ENCODE measurements around the gene SYT8. TPM values are rescaled to one million over a fixed set of nuclear protein-coding genes. Genes with fewer than 3 reads are reported as not detected.
"Not testable (repeated sequence)": the region's sequence is repeated elsewhere in the genome, so short reads cannot be mapped to it uniquely, and the experiment has no call there.

SYT8 gene
- total RNA-seq, 1 experiment from 2014 or later = not detected

GRCh38 chr11:1880746-1881441, 46.1 kb downstream of the SYT8 start:
- no peak overlapping the region for H3K4me3 ChIP-seq (ENCODE audit: insufficient read depth, low read depth, low read length)
- DNase-seq = peak; percentile 54
- H3K27me3 ChIP-seq (ENCODE audit: control insufficient read depth, insufficient read depth, low read length) = no peaks in the 10 kb centered on the region
- no peaks in the 10 kb centered on the region for H3K36me3 ChIP-seq (replicated peaks; ENCODE audit: control insufficient read depth, insufficient read depth, low read length)

GRCh38 chr11:1881442-1882264, 46.9 kb downstream of the SYT8 start:
- no peak overlapping the region for H3K4me3 ChIP-seq (ENCODE audit: insufficient read depth, low read depth, low read length)
- DNase-seq = peak; percentile 71
- H3K36me3 ChIP-seq (replicated peaks; ENCODE audit: control insufficient read depth, insufficient read depth, low read length) = no peaks in the 10 kb centered on the region
- no peaks in the 10 kb centered on the region for H3K27me3 ChIP-seq (ENCODE audit: control insufficient read depth, insufficient read depth, low read length)

GRCh38 chr11:1882265-1883238, 47.8 kb downstream of the SYT8 start:
- peak; percentile 99 for DNase-seq
- Histone ChIP-seq H3K36me3 (replicated peaks; ENCODE audit: control insufficient read depth, insufficient read depth, low read length) (no peaks in the 10 kb centered on the region), H3K4me3 (ENCODE audit: insufficient read depth, low read depth, low read length) (no peak overlapping the region), H3K27me3 (ENCODE audit: control insufficient read depth, insufficient read depth, low read length) (no peaks in the 10 kb centered on the region)

DNA sequence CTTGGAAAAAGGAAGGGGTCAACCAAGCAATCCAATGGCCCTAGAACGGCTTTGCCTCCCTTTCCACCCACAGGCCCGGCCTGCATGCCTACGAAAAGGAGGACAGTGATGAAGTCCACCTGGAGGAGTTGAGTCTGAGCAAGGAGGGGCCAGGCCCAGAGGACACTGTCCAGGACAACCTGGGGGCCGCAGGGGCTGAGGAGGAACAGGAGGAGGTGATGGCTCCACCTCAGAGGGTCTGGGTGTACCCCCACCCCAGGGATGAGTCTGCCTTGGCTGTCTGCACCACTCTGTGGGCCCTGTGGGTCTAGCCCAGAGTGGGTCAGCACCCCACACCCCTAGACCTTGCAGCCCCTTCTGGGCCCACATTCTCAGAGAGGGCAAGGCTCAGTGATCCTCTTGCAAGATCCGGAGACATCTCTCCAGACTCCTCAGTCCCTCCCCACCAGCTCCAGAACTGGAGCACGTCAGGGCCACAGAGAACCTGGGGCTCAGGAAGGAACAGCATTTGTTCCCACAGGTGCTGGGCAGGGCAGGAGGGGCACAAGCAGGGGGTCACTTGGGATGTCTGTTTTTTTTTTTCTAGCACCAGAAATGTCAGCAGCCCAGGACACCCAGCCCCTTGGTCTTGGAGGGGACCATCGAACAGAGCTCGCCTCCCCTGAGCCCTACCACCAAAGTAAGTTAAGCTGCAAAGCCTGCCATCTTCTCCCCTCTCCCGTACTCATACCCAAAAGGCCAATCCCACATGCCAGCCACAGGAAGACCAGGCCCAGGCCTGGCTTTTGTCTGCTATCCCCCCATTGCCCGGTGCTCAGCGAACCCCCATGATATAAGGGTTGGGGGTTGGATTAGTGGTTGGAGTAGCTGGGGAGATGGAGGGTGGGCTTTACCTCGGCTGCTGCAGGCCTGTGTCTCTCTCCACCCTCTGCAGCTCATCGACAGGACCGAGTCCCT, 48.8 kb downstream of the SYT8 start:
- Histone ChIP-seq H3K36me3 (replicated peaks; ENCODE audit: control insufficient read depth, insufficient read depth, low read length) (no peaks in the 10 kb centered on the region), H3K4me3 (ENCODE audit: insufficient read depth, low read depth, low read length) (no peak overlapping the region), H3K27me3 (ENCODE audit: control insufficient read depth, insufficient read depth, low read length) (no peaks in the 10 kb centered on the region)
- no peak for DNase-seq

DNA sequence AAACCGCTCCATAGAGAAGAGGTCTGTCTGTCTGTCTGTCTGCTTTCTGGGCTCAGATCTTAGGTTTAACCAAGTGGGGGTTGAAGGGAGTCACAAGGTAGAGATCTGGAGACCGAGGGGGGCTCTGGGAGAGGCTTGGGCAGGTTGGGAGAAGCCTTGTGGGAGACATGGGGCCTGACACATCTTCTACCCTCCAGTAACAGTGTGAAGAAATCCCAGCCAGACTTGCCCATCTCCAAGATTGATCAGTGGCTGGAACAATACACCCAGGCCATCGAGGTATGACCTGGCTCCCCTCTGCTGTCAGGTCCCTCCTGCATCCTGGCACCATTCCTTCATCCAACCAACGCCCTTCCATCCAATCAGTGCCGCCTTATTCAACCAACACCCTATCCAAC, 49.5 kb downstream of the SYT8 start:
- DNase-seq = no peak
- no peaks in the 10 kb centered on the region for H3K27me3 ChIP-seq (ENCODE audit: control insufficient read depth, insufficient read depth, low read length)
- H3K36me3 ChIP-seq (replicated peaks; ENCODE audit: control insufficient read depth, insufficient read depth, low read length) = no peaks in the 10 kb centered on the region
- H3K4me3 ChIP-seq (ENCODE audit: insufficient read depth, low read depth, low read length) = no peak overlapping the region

DNA sequence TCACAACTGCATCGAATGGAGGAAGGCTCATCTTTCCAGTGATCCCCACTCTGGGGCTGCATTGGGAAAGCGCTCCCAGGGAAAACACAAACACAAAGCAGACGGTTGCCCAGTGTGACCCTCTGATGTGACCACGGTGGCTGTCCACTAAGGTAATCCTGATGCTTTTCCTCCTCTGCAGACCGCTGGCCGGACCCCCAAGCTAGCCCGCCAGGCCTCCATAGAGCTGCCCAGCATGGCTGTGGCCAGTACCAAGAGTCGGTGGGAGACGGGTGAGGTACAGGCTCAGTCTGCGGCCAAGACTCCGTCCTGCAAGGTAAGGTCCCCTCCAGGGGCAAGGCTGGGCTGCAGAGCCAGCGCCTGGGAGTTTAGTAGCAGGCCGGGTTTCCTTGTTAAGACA, 51.8 kb downstream of the SYT8 start:
- H3K36me3 ChIP-seq (replicated peaks; ENCODE audit: control insufficient read depth, insufficient read depth, low read length); DNase-seq; H3K4me3 ChIP-seq (ENCODE audit: insufficient read depth, low read depth, low read length); H3K27me3 ChIP-seq (ENCODE audit: control insufficient read depth, insufficient read depth, low read length): not testable (repeated sequence)

Other genes with a start within 250 kb of the SYT8 start
- not detected in 2 replicates for gene KRTAP5-1, start 249.7 kb upstream of the SYT8 start, total RNA-seq (2014; rRNA removed; shearing (Covaris generic))
- not detected in 2 replicates for gene KRTAP5-2, start 236.7 kb upstream of the SYT8 start, total RNA-seq (2014; rRNA removed; shearing (Covaris generic))
- not detected in 2 replicates for gene KRTAP5-3, start 226.5 kb upstream of the SYT8 start, total RNA-seq (2014; rRNA removed; shearing (Covaris generic))
- not detected in 2 replicates for gene KRTAP5-4, start 212.9 kb upstream of the SYT8 start, total RNA-seq (2014; rRNA removed; shearing (Covaris generic))
- gene KRTAP5-5, start 205.2 kb upstream of the SYT8 start, total RNA-seq (2014; rRNA removed; shearing (Covaris generic)) = not detected in 2 replicates
- not detected in 2 replicates for gene KRTAP5-6, start 137.8 kb upstream of the SYT8 start, total RNA-seq (2014; rRNA removed; shearing (Covaris generic))
- 0.42 and 0.74 TPM in 2 replicates for gene IFITM10, start 84.4 kb upstream of the SYT8 start, total RNA-seq (2014; rRNA removed; shearing (Covaris generic))
- 177 and 235 TPM in 2 replicates for gene CTSD, start 71.1 kb upstream of the SYT8 start, total RNA-seq (2014; rRNA removed; shearing (Covaris generic))
- not detected in 2 replicates for gene TNNI2, start 4.0 kb downstream of the SYT8 start, total RNA-seq (2014; rRNA removed; shearing (Covaris generic))
- gene LSP1, start 18.1 kb downstream of the SYT8 start, total RNA-seq (2014; rRNA removed; shearing (Covaris generic)) = 0.35 and 2.0 TPM in 2 replicates
- gene PRR33, start 56.9 kb downstream of the SYT8 start, total RNA-seq (2014; rRNA removed; shearing (Covaris generic)) = not detected in 2 replicates
- not detected in 2 replicates for gene TNNT3, start 84.7 kb downstream of the SYT8 start, total RNA-seq (2014; rRNA removed; shearing (Covaris generic))
- 75.9 and 91.1 TPM in 2 replicates for gene MRPL23, start 112.3 kb downstream of the SYT8 start, total RNA-seq (2014; rRNA removed; shearing (Covaris generic))
- 0.62 and 1.2 TPM in 2 replicates for gene H19, start 162.9 kb downstream of the SYT8 start, total RNA-seq (2014; rRNA removed; shearing (Covaris generic))